ENCODE data around the gene TMEM231. TPM values are rescaled to one million over a fixed set of nuclear protein-coding genes. Genes with fewer than 3 reads are reported as not detected.

The TMEM231 gene
- polyA plus RNA-seq, 3 donors: 0.27 to 0.75 (median 0.72) TPM

GRCh38 chr16:75497558-75497957 lies 58.5 kb downstream of the TMEM231 start:
- Histone ChIP-seq H4K20me1 (ENCODE audit: insufficient read depth, low read length) (no peaks in the 10 kb centered on the region), H3K9me3 (replicated peaks in 1 of 2; ENCODE audit: control insufficient read depth in 1 of 2, insufficient read depth in 1 of 2, low read length in 2 of 2) (peaks cover 0 to 6% of the 10 kb centered on the region in 2 donors), H3K36me3 (replicated peaks in 1 of 2; ENCODE audit: control insufficient read depth in 1 of 2, insufficient read depth in 2 of 2, low read length in 2 of 2) (no peaks in the 10 kb centered on the region), H3K79me2 (ENCODE audit: insufficient read depth, low read length) (no peaks in the 10 kb centered on the region), H3K9ac (ENCODE audit: insufficient read depth, low read length, poor library complexity, severe bottlenecking) (no peak overlapping the region), H3K27me3 (ENCODE audit: control insufficient read depth in 2 of 2, insufficient read depth in 2 of 2, low read length in 2 of 2) (peaks cover 11 to 33% of the 10 kb centered on the region in 2 donors), H3K4me3 (replicated peaks in 1 of 3; ENCODE audit: low read depth in 2 of 3, low read length in 3 of 3) (no peak overlapping the region), H3K4me1 (ENCODE audit: control insufficient read depth in 1 of 2, insufficient read depth in 2 of 2, low read length in 2 of 2) (peaks cover 5 to 10% of the 10 kb centered on the region in 2 donors), H3K27ac (ENCODE audit: low read depth in 1 of 2, low read length in 2 of 2) (no peak overlapping the region), H2AFZ (ENCODE audit: insufficient read depth, low read depth, low read length, poor library complexity, severe bottlenecking) (no peak overlapping the region), H3K4me2 (replicated peaks; ENCODE audit: extremely low read depth, low read length, poor library complexity, severe bottlenecking) (no peak overlapping the region)
- H3K4me3 Mint-ChIP-seq: no peak overlapping the region
- peaks cover 2 to 5% of the 10 kb centered on the region in 2 donors for H3K36me3 Mint-ChIP-seq
- DNase-seq: no peak
- H3K4me1 Mint-ChIP-seq: peaks cover 7% of the 10 kb centered on the region
- intact Hi-C loops (cut with micrococcal nuclease): no loop called here
- no peak for TF ChIP-seq CTCF (IDR thresholded peaks at IDR 0.05)
- H3K9me3 Mint-ChIP-seq: peaks cover 0 to 3% (median 0%) of the 10 kb centered on the region in 7 donors
- peaks cover 27 to 51% (median 46%) of the 10 kb centered on the region in 3 donors for H3K27me3 Mint-ChIP-seq (ENCODE audit: low read depth in 3 of 3)
- WGBS (ENCODE audit: insufficient coverage): 100% methylated on average over 3 of the region's 4 CpGs
- no peak overlapping the region for H3K27ac Mint-ChIP-seq

- no peak for TF ChIP-seq CTCF (IDR thresholded peaks at IDR 0.05)
- H3K9ac ChIP-seq (ENCODE audit: insufficient read depth, low read length, poor library complexity, severe bottlenecking): no peak within 1 kb of the TSS
- H3K27ac ChIP-seq (ENCODE audit: low read depth in 1 of 2, low read length in 2 of 2): no peak within 1 kb of the TSS
- Mint-ChIP-seq H3K4me3 (peak within 1 kb of the TSS; percentile 58 to 81), H3K27ac (no peak within 1 kb of the TSS), H3K36me3 (peaks cover 2 to 5% of the 10 kb centered on the region in 2 donors), H3K9me3 (peaks cover 0 to 3% (median 0%) of the 10 kb centered on the region in 7 donors), H3K4me1 (peaks cover 7% of the 10 kb centered on the region), H3K27me3 (ENCODE audit: low read depth in 3 of 3) (peaks cover 27 to 49% (median 46%) of the 10 kb centered on the region in 3 donors)
- intact Hi-C loops (cut with micrococcal nuclease): no loop called here
- no peaks in the 10 kb centered on the region for H4K20me1 ChIP-seq (ENCODE audit: insufficient read depth, low read length)
- H3K4me1 ChIP-seq (ENCODE audit: control insufficient read depth in 1 of 2, insufficient read depth in 2 of 2, low read length in 2 of 2): peaks cover 5 to 10% of the 10 kb centered on the region in 2 donors
- peak within 1 kb of the TSS in 1 of 3 experiments; percentile 53 for H3K4me3 ChIP-seq (replicated peaks in 1 of 3; ENCODE audit: low read depth in 2 of 3, low read length in 3 of 3)
- no peak for DNase-seq
- H3K27me3 ChIP-seq (ENCODE audit: control insufficient read depth in 2 of 2, insufficient read depth in 2 of 2, low read length in 2 of 2): peaks cover 11 to 33% of the 10 kb centered on the region in 2 donors
- WGBS (ENCODE audit: insufficient coverage): 2% methylated on average over 35 of the region's 43 CpGs
- peak within 1 kb of the TSS; percentile 55 for H3K4me2 ChIP-seq (replicated peaks; ENCODE audit: extremely low read depth, low read length, poor library complexity, severe bottlenecking)
- H3K79me2 ChIP-seq (ENCODE audit: insufficient read depth, low read length): no peaks in the 10 kb centered on the region
- H3K9me3 ChIP-seq (replicated peaks in 1 of 2; ENCODE audit: control insufficient read depth in 1 of 2, insufficient read depth in 1 of 2, low read length in 2 of 2): peaks cover 0 to 6% of the 10 kb centered on the region in 2 donors
- H2AFZ ChIP-seq (ENCODE audit: insufficient read depth, low read depth, low read length, poor library complexity, severe bottlenecking): peak within 1 kb of the TSS; percentile 63
- no peaks in the 10 kb centered on the region for H3K36me3 ChIP-seq (replicated peaks in 1 of 2; ENCODE audit: control insufficient read depth in 1 of 2, insufficient read depth in 2 of 2, low read length in 2 of 2)
Measured at GRCh38 chr16:75495076-75495674, 60.9 kb downstream of the TMEM231 start, which contains the start of gene CHST6. Gene CHST6, minus strand, starts transcription at chr16:75495441. Its CDS starts 15,613 bp downstream, at chr16:75479828.

Measured in CD14-positive monocyte (primary cell).